GM23248 (cell line): ENCODE measurements around the gene NFIC.

Experiments used
- EZH2 ChIP-seq: fragments of 200-600 bp; sonication (generic); IDR thresholded peaks from 2 replicates; pipeline ENCODE4 v1.6.1; 2018; ENCODE audit warnings: antibody characterized with exemption, mild to moderate bottlenecking; ENCODE audit not compliant: insufficient read depth, poor library complexity, severe bottlenecking
- EZH2phosphoT487 ChIP-seq: fragments of 200-600 bp; sonication (generic); IDR thresholded peaks from 2 replicates; pipeline ENCODE4 v1.6.1; 2018; ENCODE audit warnings: antibody characterized with exemption, moderate library complexity, mild to moderate bottlenecking, low read depth; ENCODE audit not compliant: insufficient read depth

DNA sequence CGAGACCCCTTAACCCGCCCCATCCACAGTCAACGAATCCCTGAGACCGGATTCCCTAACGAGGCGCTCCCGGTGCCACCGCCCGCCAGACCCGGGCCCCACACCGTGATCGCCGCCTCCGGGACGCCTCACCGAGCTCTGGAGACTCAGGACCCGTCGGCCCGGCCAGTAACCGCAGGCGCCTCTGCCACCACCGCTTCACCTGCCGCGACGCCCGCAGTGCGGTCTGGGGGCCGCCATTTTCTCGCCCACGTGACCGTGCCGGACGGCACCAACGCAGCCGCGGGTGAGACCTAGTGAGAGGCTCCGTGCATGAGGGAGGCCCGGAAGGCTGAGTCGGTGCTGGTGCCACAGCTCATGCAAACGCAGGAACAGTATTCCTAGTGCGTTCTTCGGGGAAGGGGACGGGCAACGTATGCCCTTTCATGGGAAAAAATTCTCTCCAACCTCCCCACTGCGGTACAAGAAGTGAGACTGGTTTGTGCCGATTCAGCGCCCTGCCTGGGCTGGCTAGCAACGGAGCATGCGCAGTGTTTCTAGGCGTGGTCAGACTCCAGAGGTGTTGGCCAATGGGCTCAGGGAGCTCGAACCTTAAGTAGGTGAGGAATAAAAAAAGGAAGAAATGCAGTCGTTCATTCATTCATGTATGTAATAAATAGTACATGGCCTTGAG is 134.2 kb downstream of the NFIC start, which contains the start of gene DOHH:
- TF ChIP-seq EZH2phosphoT487 (no peak), EZH2 (no peak)
